GM12878 (cell line): ENCODE results near the gene CCDC110. TPM values are rescaled to one million over a fixed set of nuclear protein-coding genes. Genes with fewer than 3 reads are reported as not detected.

ENCODE experiments used
- ATAC-seq: fragments of 200-7000 bp; cut with Tn5 transposase; 3 replicates; pipeline ENCODE4 v1.9.1; 2020; ENCODE audit warnings: mild to moderate bottlenecking, moderate library complexity
- BruUV-seq: library from RNA; stranded (reverse); fragments of 400-500 nt; replicated peaks from 2 replicates; lab custom pipeline; 2021; lab: Mats Ljungman, UMichigan
- CTCF ChIA-PET: fragments of 300-600 bp; sonication (Branson Sonifier 250); formaldehyde crosslinking; extraction: SDS; loops from one replicate; lab custom pipeline; 2021; ENCODE audit warnings: inconsistent platforms; lab: Yijun Ruan, JAX
- POLR2A ChIA-PET: fragments of 350-600 bp; formaldehyde crosslinking; extraction: SDS; loops from one replicate; lab custom pipeline; 2021; ENCODE audit warnings: inconsistent platforms; lab: Charles Lee
- RAD21 ChIA-PET: fragments of 300-600 bp; sonication (Branson Sonifier 250); formaldehyde crosslinking; loops from one replicate; lab custom pipeline; 2023; ENCODE audit warnings: antibody characterized with exemption; ENCODE audit not compliant: unreplicated experiment; lab: Charles Lee
- SMC1A ChIA-PET: fragments of 300-600 bp; sonication (Branson Sonifier 250); formaldehyde crosslinking; loops from one replicate; lab custom pipeline; 2023; ENCODE audit not compliant: unreplicated experiment, uncharacterized antibody; lab: Charles Lee
- DNase-seq: peaks from one replicate; pipeline ENCODE4 v3.0.0-alpha.2; 2011; ENCODE audit warnings: low read depth, low spot score
- FAIRE-seq: peaks from 3 replicates; lab custom pipeline; 2011; peaks lifted over from hg19 to GRCh38; lab: Jason Lieb, UNC
- H2AFZ ChIP-seq: 2 replicates; pipeline ENCODE4 v1.6.0; 2011; ENCODE audit warnings: low read depth, low read length, control low read depth; ENCODE audit not compliant: control insufficient read depth
- H3K27ac ChIP-seq: 2 replicates; pipeline ENCODE4 v1.5.1; 2011; ENCODE audit warnings: control low read depth; ENCODE audit not compliant: control insufficient read depth, insufficient read depth
- H3K27me3 ChIP-seq, 2 experiments: replicated peaks in 1 of 2; 2 replicates each; pipeline versions ENCODE4 v1.6.0 to v1.6.1; 2011; ENCODE audit warnings: low read length in 1 of 2; ENCODE audit not compliant: control insufficient read depth in 2 of 2, insufficient read depth in 2 of 2
- H3K36me3 ChIP-seq, 2 experiments: 2 replicates each; pipeline ENCODE4 v1.5.1; 2011; ENCODE audit warnings: low read length in 1 of 2; ENCODE audit not compliant: control insufficient read depth in 2 of 2, insufficient read depth in 2 of 2
- H3K4me1 ChIP-seq: 2 replicates; pipeline ENCODE4 v1.6.1; 2011; ENCODE audit warnings: mild to moderate bottlenecking, low read length, moderate library complexity, mixed read lengths; ENCODE audit not compliant: control insufficient read depth, insufficient read depth
- H3K4me2 ChIP-seq: 2 replicates; pipeline ENCODE4 v1.6.0; 2011; ENCODE audit warnings: control low read depth; ENCODE audit not compliant: control insufficient read depth, insufficient read depth
- H3K4me3 ChIP-seq: fragments of 200-600 bp; sonication (generic); 2 replicates; pipeline ENCODE4 v1.5.1; 2016
- H3K79me2 ChIP-seq: 2 replicates; pipeline ENCODE4 v1.6.0; 2011; ENCODE audit warnings: low read length; ENCODE audit not compliant: control insufficient read depth, insufficient read depth
- H3K9ac ChIP-seq: 2 replicates; pipeline ENCODE4 v1.8.0; 2011; ENCODE audit warnings: low read length, control low read depth, mixed read lengths; ENCODE audit not compliant: control insufficient read depth, insufficient read depth
- H3K9me3 ChIP-seq: replicated peaks from 3 replicates; pipeline ENCODE4 v1.5.1; 2011; ENCODE audit warnings: mild to moderate bottlenecking, low read length; ENCODE audit not compliant: control insufficient read depth, insufficient read depth
- H4K20me1 ChIP-seq: 2 replicates; pipeline ENCODE4 v1.6.0; 2011; ENCODE audit not compliant: control insufficient read depth, insufficient read depth
- ASH2L ChIP-seq: fragments of 300-600, 200-600 bp; sonication (generic); IDR thresholded peaks from 2 replicates; pipeline ENCODE4 v1.6.1; 2017; ENCODE audit warnings: low read depth, mild to moderate bottlenecking, borderline replicate concordance
- E2F8 ChIP-seq: fragments of 450-650 bp; IDR thresholded peaks from 2 replicates; pipeline ENCODE4 v1.6.1; 2018; ENCODE audit warnings: mild to moderate bottlenecking, low read depth, moderate library complexity; ENCODE audit not compliant: partially characterized antibody
- FOXM1 ChIP-seq: IDR thresholded peaks from 2 replicates; pipeline ENCODE4 v1.6.1; 2012; ENCODE audit warnings: low read depth, mild to moderate bottlenecking, inconsistent platforms, low read length, moderate library complexity
- HDAC2 ChIP-seq: fragments of 200-600 bp; sonication (generic); IDR thresholded peaks from 2 replicates; pipeline ENCODE4 v1.6.1; 2017
- KAT2A ChIP-seq: conservative IDR thresholded peaks from 2 replicates; pipeline ENCODE4 v1.6.1; 2011; ENCODE audit warnings: low read depth, low read length; ENCODE audit not compliant: control insufficient read depth
- MEF2A ChIP-seq: IDR thresholded peaks from 2 replicates; pipeline ENCODE4 v1.6.1; 2011; ENCODE audit warnings: low read depth, mild to moderate bottlenecking, low read length, moderate library complexity; ENCODE audit not compliant: insufficient read depth
- SREBF2 ChIP-seq: IDR thresholded peaks from 2 replicates; pipeline ENCODE4 v1.6.1; 2012; ENCODE audit warnings: mild to moderate bottlenecking, low read length
- STAT1 ChIP-seq: fragments of 450-650 bp; conservative IDR thresholded peaks from 2 replicates; pipeline ENCODE4 v1.6.1; 2014; ENCODE audit warnings: antibody characterized with exemption, mild to moderate bottlenecking
- TCF7 ChIP-seq: IDR thresholded peaks from 2 replicates; pipeline ENCODE4 v1.6.1; 2014; ENCODE audit warnings: antibody characterized with exemption, borderline replicate concordance
- ZNF217 ChIP-seq: fragments of 450-650 bp; IDR thresholded peaks from 2 replicates; pipeline ENCODE4 v1.6.1; 2017; ENCODE audit warnings: antibody characterized with exemption, mild to moderate bottlenecking
- WGBS: methylation state at CpG from one replicate; pipeline ENCODE4 v1.1.6; 2016; ENCODE audit warnings: low lambda C conversion rate; ENCODE audit not compliant: insufficient replicate concordance, insufficient coverage; ENCODE audit errors: missing lambda C conversion rate; 5-methylcytosine and 5-hydroxymethylcytosine counted together
- in situ Hi-C: fragments of 300-500 bp; cut with MboI; formaldehyde crosslinking; loops from 9 replicates; pipeline ENCODE4 v1.14.3; 2018; ENCODE audit warnings: mixed read lengths
- intact Hi-C: fragments of 100-400 bp; cut with micrococcal nuclease; formaldehyde crosslinking; loops from one replicate; pipeline ENCODE4 v1.14.2; 2022; ENCODE audit not compliant: unreplicated experiment
- polyA plus RNA-seq, 11 experiments: library from polyadenylated mRNA; depleted of rRNA in 4 of 11; unstranded in 6 of 11; stranded (reverse) in 5 of 11; fragments of >200 nt; fragmentation: Nextera tagmentation in 4 of 11; fragmentation: Illumina TruSeq in 1 of 11; extraction: Ambion mirVana in 4 of 11; extraction: Trizol in 1 of 11; gene quantifications; 1 replicate in 1 of 11; 2 replicates in 10 of 11; pipeline versions ENCODE4 v1.2.1 to v1.2.3, GENCODE V29; 2011 to 2016; ENCODE audit warnings: inconsistent platforms in 2 of 11, missing spikeins in 2 of 11, low read depth in 1 of 11
- total RNA-seq, 4 experiments: library from RNA; depleted of rRNA in 3 of 4; stranded (reverse); fragments of >200 nt in 3 of 4; fragmentation: Illumina TruSeq in 1 of 4; extraction: Trizol in 1 of 4; gene quantifications; 2 replicates each; pipeline versions ENCODE4 v1.2.1 to v1.2.3, GENCODE V29; 2013 to 2021
- TF ChIP-seq, protein P1 (sequence below): IDR thresholded peaks from 2 replicates; pipeline ENCODE4 v1.6.1; 2011; ENCODE audit warnings: mild to moderate bottlenecking, low read depth, low read length, moderate library complexity; ENCODE audit not compliant: insufficient replicate concordance
- TF ChIP-seq, protein P2 (sequence below): IDR thresholded peaks from 2 replicates; pipeline ENCODE4 v1.6.1; 2011; ENCODE audit warnings: low read depth, mild to moderate bottlenecking, low read length, moderate library complexity, borderline replicate concordance; ENCODE audit errors: extremely low read depth
- TF ChIP-seq, protein P3 (sequence below): IDR thresholded peaks from 2 replicates; pipeline ENCODE4 v1.6.1; 2012; ENCODE audit warnings: improper control_type of control experiment, low read depth, low read length; ENCODE audit not compliant: insufficient replicate concordance

Gene CCDC110
- total and polyA plus RNA-seq, 10 of the 15 experiments (the other 5 are each of a cell fraction or from before 2014, with no cell fraction given) = 0.85 to 3.1 (median 2.1) TPM; not detected in 1

DNA sequence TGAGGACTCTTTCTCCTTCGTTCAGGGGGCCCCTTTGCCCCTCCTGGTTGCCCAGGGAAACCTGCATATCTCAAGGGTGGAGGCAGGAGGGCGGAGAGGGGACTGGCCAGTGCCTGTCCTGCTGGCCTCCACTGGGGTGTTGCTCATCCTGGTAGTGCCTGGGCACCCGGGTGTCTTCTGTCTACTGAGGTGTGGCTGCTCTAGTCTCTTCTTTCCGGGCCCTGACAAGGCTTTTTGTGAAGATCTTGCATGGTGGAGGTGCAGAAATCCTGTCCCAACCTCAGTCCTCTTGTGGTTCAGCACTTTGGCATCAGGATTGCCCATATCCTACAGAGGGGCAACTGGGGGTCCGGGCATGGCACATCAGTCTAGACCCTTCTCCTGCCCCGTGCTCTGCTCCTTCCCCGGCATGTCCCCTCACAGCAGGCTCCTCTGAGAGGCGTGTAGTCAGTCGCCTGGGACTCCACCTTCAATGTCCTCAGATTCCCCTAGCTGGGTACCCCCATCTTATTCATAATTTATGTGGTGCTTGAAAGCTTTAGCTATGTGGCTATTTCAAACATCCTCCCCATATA lies 1.9 kb downstream of the CCDC110 start (continued):
- TF ChIP-seq, protein P1, sequence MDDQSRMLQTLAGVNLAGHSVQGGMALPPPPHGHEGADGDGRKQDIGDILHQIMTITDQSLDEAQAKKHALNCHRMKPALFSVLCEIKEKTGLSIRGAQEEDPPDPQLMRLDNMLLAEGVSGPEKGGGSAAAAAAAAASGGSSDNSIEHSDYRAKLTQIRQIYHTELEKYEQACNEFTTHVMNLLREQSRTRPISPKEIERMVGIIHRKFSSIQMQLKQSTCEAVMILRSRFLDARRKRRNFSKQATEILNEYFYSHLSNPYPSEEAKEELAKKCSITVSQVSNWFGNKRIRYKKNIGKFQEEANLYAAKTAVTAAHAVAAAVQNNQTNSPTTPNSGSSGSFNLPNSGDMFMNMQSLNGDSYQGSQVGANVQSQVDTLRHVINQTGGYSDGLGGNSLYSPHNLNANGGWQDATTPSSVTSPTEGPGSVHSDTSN = no peak
- TF ChIP-seq ASH2L (no peak), SREBF2 (no peak), HDAC2 (no peak), STAT1 (no peak), E2F8 (no peak), KAT2A (no peak)
- TF ChIP-seq, protein P2, sequence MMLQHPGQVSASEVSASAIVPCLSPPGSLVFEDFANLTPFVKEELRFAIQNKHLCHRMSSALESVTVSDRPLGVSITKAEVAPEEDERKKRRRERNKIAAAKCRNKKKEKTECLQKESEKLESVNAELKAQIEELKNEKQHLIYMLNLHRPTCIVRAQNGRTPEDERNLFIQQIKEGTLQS = no peak
- TF ChIP-seq, all 136 proteins: peak for 0

DNA sequence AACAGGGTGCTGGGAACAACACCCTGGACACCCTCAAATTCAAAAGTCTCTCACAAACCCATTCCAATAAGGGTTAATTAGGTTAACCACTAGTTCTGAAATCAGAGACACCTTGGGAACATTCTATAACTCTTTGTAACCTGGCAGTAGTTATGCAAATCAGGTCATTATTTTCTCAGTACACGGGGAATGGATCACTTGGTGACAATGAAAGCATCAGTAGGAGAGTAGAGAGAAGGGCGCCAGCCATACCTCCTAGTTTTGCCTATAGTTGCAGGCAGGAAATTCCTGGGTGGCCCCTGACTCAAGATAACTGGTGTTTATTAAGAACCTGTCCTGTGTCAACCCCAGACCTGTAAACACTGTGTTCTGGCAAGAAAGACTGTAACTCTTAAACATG lies 2.5 kb downstream of the CCDC110 start:
- no peak overlapping the region for H3K4me3 ChIP-seq
- H4K20me1 ChIP-seq = no peaks in the 10 kb centered on the region
- in situ Hi-C loops (no loop called here), intact Hi-C loops (no loop called here)
- DNase-seq (no peak), ATAC-seq (no peak), FAIRE-seq (no peak)
- ChIA-PET RAD21 (no interaction called here), SMC1A (no interaction called here), POLR2A (no interaction called here), CTCF (no interaction called here)
- BruUV-seq = no TSS peak
- H3K9me3 ChIP-seq = no peaks in the 10 kb centered on the region; the same call in 2 of the 3 replicates
- no peak overlapping the region for H3K27ac ChIP-seq
- peaks cover 13% of the 10 kb centered on the region for H3K4me1 ChIP-seq
- H3K27me3 ChIP-seq = peaks cover 0 to 2% of the 10 kb centered on the region in 2 experiments; a peak in 1 of 4 replicates
- H3K9ac ChIP-seq = no peak overlapping the region
- 49% methylated on average over 2 of the region's 2 CpGs for WGBS
- no peak overlapping the region for H2AFZ ChIP-seq
- no peak overlapping the region for H3K4me2 ChIP-seq
- no peaks in the 10 kb centered on the region for H3K36me3 ChIP-seq
- no peaks in the 10 kb centered on the region; the same call in none of the 2 replicates for H3K79me2 ChIP-seq
- no peak for TF ChIP-seq FOXM1
- TF ChIP-seq TCF7 = no peak
- TF ChIP-seq, protein P3, sequence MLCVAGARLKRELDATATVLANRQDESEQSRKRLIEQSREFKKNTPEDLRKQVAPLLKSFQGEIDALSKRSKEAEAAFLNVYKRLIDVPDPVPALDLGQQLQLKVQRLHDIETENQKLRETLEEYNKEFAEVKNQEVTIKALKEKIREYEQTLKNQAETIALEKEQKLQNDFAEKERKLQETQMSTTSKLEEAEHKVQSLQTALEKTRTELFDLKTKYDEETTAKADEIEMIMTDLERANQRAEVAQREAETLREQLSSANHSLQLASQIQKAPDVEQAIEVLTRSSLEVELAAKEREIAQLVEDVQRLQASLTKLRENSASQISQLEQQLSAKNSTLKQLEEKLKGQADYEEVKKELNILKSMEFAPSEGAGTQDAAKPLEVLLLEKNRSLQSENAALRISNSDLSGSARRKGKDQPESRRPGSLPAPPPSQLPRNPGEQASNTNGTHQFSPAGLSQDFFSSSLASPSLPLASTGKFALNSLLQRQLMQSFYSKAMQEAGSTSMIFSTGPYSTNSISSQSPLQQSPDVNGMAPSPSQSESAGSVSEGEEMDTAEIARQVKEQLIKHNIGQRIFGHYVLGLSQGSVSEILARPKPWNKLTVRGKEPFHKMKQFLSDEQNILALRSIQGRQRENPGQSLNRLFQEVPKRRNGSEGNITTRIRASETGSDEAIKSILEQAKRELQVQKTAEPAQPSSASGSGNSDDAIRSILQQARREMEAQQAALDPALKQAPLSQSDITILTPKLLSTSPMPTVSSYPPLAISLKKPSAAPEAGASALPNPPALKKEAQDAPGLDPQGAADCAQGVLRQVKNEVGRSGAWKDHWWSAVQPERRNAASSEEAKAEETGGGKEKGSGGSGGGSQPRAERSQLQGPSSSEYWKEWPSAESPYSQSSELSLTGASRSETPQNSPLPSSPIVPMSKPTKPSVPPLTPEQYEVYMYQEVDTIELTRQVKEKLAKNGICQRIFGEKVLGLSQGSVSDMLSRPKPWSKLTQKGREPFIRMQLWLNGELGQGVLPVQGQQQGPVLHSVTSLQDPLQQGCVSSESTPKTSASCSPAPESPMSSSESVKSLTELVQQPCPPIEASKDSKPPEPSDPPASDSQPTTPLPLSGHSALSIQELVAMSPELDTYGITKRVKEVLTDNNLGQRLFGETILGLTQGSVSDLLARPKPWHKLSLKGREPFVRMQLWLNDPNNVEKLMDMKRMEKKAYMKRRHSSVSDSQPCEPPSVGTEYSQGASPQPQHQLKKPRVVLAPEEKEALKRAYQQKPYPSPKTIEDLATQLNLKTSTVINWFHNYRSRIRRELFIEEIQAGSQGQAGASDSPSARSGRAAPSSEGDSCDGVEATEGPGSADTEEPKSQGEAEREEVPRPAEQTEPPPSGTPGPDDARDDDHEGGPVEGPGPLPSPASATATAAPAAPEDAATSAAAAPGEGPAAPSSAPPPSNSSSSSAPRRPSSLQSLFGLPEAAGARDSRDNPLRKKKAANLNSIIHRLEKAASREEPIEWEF = no peak
- no peak for TF ChIP-seq MEF2A
- TF ChIP-seq ZNF217 = no peak
- TF ChIP-seq HDAC2 = no peak
